COLO668 (cell line): ENCODE results near the gene NEMP1.
A peak's percentile ranks its signal among the peaks of the same experiment; 100 is the strongest.
"Not testable (repeated sequence)": the region's sequence is repeated elsewhere in the genome, so short reads cannot be mapped to it uniquely, and the experiment has no call there.

Experiments
- DNase-seq: peaks from one replicate; lab custom pipeline; 2025; ENCODE audit not compliant: unreplicated experiment; lab: John Stamatoyannopoulos, UW

The NEMP1 gene

GRCh38 chr12:57078519-57079404, at the start of gene NEMP1:
TSS of gene NEMP1 (minus strand) at chr12:57078791. CDS start at chr12:57078745, 46 bp downstream.
- DNase-seq, result peak; percentile 92

- DNase-seq, result peak; percentile 13
Observed at GRCh38 chr12:57127726-57128518, 49.3 kb upstream of the NEMP1 start, which contains the start of gene LRP1. TSS of gene LRP1 (plus strand) at chr12:57128483. CDS start at chr12:57128965, 482 bp downstream.

- peak; percentile 48 for DNase-seq
Observed at GRCh38 chr12:57127101-57127725, 48.6 kb upstream of the NEMP1 start.

- DNase-seq, result no peak
Observed at GRCh38 chr12:57126561-57126960, 48.0 kb upstream of the NEMP1 start.

GRCh38 chr12:57126061-57126460, 47.5 kb upstream of the NEMP1 start:
- DNase-seq, result no peak

GRCh38 chr12:57124261-57124877, 45.8 kb upstream of the NEMP1 start:
- peak; percentile 58 for DNase-seq

GRCh38 chr12:57123813-57124212, 45.2 kb upstream of the NEMP1 start:
- no peak for DNase-seq

GRCh38 chr12:57120718-57121117, 42.1 kb upstream of the NEMP1 start:
- not testable (repeated sequence) for DNase-seq

GRCh38 chr12:57119294-57120085, 40.9 kb upstream of the NEMP1 start:
- no peak for DNase-seq

- DNase-seq, result no peak
Observed at GRCh38 chr12:57118711-57119271, 40.2 kb upstream of the NEMP1 start.

GRCh38 chr12:57116580-57117281, 38.1 kb upstream of the NEMP1 start:
- no peak for DNase-seq

- DNase-seq, result no peak
Observed at GRCh38 chr12:57112492-57113294, 34.1 kb upstream of the NEMP1 start.

- peak; percentile 53 for DNase-seq
Observed at GRCh38 chr12:57111031-57111734, 32.6 kb upstream of the NEMP1 start, which contains the start of gene STAT6. TSS of gene STAT6 (minus strand) at chr12:57111362. CDS start at chr12:57108278, 3,084 bp downstream.

- DNase-seq, result peak; percentile 60
Observed at GRCh38 chr12:57110104-57111030, 31.8 kb upstream of the NEMP1 start.

GRCh38 chr12:57109207-57110103, 30.9 kb upstream of the NEMP1 start:
- DNase-seq, result no peak
